NOMO-1 (cell line): ENCODE results near the gene FGFR3.
A peak's percentile ranks its signal among the peaks of the same experiment; 100 is the strongest.
"Not testable (repeated sequence)": the region's sequence is repeated elsewhere in the genome, so short reads cannot be mapped to it uniquely, and the experiment has no call there.

ENCODE experiments used
- DNase-seq, 2 experiments: peaks; one replicate each; lab custom pipeline; 2025; ENCODE audit not compliant: unreplicated experiment in 2 of 2; lab: John Stamatoyannopoulos, UW

Gene FGFR3

DNA sequence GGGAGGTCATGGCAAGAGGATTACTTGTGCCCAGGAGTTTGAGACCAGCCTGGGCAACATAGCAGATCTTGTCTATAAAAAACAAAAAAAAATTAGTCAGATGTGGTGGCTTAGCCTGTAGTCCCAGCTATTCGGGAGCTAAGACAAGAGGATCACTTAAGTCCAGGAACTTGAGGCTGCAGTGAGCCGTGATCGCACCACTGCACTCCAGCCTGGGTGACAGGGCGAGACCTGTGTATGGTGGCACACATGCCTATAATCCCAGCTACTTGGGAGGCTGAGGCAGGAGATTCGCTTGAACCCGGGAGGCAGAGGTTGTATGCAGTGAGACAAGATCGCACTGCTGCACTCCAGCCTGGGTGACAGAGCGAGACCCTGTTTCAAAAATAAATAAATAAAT lies 42.7 kb downstream of the FGFR3 start:
- DNase-seq, result not testable (repeated sequence)

DNA sequence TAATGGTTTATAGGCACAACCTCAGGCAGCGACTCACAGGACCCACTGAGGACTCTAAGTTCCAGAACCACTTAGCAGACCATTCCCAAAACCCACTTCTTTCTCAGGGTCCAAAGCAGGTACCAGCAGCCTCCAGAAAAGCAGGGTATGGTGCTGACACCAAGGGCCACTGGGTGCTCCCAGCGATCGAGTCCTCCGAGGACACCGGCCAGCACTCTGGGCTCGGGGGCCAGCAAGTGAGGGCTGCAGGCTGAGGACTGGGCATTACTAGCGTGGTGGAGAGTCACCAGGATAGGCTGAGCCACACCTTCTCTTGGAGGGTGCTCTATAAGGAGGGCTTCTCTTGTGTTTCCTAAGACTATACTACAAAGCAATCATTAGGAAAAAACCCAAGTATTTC lies 43.6 kb downstream of the FGFR3 start:
- no peak for DNase-seq

- no peak for DNase-seq
These were observed 44.0 kb downstream of the FGFR3 start for GRCh38 chr4:1837069-1837468.

GRCh38 chr4:1839282-1839681 lies 46.2 kb downstream of the FGFR3 start:
- no peak for DNase-seq

DNA sequence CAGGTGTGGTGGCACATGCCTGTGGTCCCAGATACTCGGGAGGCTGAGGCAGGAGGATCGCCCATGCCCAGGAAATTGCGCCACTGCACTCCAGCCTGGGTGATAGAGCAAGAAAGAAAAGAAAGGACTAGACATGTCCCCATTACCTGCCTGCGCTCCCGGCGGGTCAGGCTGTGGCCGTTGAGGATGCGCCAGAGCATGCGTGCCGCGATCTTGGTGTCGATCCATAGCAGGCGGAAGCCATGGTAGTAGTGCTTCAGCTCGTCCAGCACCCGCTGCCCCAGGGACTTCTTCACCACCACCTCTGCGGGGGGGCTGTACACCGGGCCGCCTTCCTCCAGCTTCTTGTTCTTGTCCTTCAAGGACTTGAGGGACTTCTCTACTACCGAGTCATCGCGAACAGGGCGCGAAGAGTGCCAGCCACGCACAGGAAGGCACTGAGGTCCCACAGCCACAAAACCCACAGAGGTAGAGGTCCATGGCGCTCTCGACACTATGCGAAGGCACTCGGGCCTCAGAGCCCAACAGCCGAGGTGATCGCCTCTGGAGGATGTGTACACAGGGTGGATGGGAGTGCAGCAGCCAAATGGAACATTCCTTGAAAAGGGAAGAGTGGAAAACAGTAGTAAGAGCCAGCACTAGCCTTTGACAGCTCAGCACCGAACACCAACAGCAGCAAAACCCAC lies 48.3 kb downstream of the FGFR3 start:
- no peak for DNase-seq

DNA sequence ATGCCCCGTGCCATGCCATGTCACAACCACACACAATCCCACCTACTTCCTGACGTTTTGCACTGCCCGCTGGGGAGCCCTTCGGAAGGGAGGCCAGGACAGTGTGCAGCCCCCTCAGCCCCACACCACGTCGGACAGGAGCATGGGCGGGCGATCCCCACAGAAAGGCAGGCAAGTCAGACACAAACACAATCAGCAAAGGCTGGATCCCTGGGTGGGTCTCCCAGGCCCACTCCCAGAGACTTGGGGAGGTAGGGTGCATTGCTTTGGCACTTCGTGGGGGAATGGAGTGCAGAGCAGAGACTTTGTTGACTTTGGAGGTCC lies 48.8 kb downstream of the FGFR3 start:
- no peak for DNase-seq

DNA sequence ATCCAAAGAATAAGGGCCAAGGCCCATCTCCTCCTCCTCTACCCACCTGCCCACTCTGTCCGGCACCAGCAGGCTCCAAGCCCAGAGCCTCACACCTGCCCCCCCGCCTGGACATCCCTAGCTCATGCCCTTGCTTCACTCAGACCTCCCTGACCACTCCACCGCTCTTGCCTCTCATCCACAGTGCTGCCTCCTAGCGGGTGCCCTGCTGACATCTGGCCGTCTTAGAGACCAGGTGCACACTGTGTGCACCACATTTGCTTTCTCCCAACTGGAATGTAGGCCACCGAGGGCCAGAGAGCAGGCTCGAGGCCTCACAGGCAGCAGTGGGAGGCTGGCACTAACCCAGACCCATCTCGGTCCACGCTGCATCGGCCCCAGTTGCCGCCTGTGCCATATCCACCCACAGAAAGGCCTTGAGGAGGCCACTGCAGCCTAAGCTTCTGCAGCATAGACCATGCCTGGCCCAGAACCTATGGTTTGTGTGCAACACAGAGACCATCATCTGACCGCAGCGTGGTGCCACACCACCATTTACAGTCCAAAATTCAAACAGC lies 49.3 kb downstream of the FGFR3 start:
- DNase-seq, result no peak

- no peak for DNase-seq
These were observed 49.9 kb downstream of the FGFR3 start for GRCh38 chr4:1842993-1843448.

DNA sequence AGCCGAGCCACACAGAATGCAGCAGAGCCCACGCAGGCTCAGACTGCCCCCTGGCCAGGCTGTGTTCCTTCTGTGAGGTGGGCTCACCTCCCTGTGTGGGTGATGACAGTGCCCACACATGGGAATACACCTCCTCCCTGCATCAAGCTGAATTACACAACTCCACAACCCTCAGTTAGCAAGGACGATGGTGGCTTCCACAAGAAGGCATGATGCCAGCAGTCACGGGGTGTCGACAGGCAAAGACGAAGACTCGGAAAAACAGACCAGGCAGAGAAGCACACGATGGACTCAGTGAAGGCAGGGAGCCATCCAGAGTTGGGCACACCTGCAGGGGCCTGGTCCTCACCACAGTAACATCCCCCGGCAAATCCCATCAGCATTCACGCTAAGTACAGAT lies 50.8 kb downstream of the FGFR3 start:
- no peak for DNase-seq

GRCh38 chr4:1844618-1845017 lies 51.5 kb downstream of the FGFR3 start:
- not testable (repeated sequence) for DNase-seq

GRCh38 chr4:1846580-1846979 lies 53.5 kb downstream of the FGFR3 start:
- no peak for DNase-seq

DNA sequence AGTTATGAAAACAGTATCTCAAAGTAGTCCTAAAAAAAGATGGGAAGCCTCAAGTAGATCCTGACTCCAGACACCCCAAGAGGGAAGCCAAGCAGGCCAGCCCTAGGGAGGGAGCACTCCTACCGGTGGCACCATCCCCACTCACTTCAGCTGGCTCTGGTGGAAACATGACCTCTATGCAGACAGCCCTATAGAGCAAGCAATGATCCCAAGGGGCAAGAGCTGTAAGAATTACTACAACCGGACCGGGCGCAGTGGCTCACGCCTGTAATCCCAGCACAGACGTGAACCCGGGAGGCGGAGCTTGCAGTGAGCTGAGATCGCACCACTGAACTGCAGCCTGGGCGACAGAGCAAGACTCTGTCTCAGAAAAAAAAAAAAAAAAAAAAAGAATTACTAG lies 57.2 kb downstream of the FGFR3 start:
- no peak for DNase-seq

DNA sequence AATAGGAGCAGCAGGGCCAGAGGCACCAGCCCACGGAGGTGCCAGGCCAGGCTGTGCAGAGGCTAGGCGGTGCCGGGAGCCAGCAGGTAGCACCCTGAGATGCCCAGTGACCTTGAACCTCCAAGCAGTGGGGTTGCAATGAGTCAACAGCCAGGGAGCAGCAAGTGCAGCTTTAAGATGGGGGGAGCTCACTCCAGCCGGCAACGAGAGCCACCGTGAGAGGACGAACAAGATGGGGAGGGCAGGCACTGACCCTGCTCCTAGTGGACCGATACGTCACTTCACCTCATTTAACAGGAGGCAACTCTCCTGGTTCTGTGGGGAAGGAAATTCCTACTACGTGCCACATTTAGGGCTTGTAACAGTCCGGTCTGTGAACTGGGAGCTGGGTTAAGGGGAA lies 58.1 kb downstream of the FGFR3 start:
- DNase-seq, result no peak

DNA sequence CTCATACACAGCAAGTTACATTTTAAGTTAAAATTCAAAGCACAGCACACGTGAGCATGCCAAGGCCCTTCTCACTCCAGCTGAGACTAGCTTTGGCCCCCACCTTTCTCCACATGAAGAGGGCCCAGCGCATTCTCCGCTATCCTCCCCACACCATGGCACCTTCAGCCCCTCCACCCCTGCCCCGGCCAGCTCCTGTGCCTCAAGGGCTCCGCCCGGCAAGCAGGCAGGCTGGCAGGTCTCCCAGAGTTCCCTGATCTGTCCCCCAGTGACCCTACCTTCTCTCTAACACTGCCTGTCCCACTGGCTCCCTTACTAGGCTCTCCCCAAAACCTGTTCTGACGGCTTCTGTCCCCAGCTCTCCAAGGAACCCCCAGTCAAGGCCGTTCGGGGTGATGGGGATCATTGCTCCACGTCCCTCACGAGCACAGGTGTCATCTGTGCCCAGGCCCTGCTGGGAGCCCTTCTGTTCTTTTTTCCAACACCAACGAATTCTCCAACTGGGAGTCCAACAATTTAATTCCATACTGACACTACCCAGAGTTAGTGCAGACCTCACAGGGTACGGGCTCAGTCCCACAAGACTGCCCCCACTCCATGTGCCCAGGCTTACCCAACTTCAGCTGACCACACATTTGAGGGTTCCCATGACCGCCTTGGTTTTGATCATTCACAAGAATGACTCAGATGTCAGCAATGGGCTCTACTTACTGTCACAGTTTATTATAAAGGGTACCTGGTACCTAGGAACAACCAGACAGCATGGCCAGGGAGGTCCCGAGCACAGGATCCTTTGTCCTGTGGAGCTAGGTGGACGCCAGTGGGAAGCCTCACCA lies 58.7 kb downstream of the FGFR3 start:
- no peak for DNase-seq

DNA sequence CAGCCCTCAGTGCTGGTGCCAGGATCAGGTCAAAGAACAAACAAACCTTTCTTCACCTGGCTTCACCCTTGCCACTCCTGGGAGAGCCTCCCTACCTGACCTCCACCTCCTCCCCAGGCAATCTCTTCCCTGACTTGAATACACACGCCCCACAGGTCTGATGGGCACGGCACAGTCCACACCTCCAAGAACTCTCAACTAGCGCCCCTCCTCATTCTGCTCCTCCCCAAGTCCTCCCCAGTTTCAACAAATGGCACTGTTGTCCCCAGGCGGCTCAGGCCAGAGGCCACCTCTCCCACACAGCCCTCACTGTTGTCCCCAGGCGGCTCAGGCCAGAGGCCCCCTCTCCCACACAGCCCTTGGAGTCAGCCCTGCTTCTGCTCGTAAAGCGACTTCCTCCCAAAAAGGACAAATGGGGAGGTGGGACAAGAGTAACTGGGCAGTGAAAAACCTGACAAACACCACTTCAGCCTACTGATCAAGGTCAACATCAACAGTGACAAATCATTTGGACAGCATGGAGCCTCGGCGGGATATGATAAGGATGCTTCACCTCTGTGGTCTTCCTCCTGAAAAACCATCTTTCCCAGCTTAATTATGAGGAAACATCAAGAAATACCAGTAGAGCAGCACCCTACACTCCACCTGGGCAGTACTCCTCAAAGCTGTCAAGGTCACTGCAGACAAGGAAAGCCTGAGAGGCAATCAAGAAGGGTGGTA lies 60.0 kb downstream of the FGFR3 start:
- DNase-seq, result no peak

GRCh38 chr4:1854752-1855151 lies 61.7 kb downstream of the FGFR3 start:
- DNase-seq, result no peak

DNA sequence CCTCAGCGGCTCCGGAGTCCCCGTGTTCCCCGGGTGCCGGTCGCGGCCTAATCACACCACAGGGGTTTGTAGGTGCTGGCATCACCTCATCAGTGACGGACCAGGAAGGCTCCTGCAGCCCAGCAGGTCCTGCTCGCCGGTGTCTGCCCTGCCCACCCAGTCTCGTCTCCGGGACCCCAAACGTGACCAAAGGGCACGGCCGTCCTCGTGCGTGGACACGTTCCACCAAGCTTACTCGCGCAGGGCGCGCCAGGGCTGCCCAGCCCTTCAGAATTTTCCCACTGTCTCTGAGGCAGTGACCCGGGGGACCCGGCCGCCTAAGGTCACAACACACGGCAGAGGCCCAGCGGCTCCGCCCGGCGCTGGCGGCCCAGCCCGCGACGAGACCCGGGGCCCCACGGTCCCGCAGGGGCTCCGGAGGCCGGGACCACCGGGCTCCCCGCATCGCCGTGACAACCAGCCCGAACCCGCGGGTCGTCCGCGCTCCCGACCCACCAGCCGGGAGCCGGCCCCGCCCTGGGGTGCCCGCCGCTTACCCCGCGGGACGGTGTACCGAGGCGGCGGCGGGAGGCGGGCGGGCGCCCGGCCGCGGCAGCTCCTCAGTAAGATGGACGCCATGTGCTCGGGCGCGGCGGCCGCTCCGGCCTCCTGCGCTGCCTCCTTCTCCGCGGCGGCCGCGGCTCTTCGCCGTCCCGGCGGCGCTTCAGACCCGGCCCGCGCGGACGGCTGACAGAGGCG lies 62.4 kb downstream of the FGFR3 start:
- DNase-seq, result no peak

- peak; percentile 93 to 94 for DNase-seq
These were observed 63.2 kb downstream of the FGFR3 start, which contains the start of gene LETM1 for GRCh38 chr4:1856071-1856942. Gene LETM1, minus strand, starts transcription at chr4:1856156. Its CDS starts 206 bp downstream, at chr4:1855950.

DNA sequence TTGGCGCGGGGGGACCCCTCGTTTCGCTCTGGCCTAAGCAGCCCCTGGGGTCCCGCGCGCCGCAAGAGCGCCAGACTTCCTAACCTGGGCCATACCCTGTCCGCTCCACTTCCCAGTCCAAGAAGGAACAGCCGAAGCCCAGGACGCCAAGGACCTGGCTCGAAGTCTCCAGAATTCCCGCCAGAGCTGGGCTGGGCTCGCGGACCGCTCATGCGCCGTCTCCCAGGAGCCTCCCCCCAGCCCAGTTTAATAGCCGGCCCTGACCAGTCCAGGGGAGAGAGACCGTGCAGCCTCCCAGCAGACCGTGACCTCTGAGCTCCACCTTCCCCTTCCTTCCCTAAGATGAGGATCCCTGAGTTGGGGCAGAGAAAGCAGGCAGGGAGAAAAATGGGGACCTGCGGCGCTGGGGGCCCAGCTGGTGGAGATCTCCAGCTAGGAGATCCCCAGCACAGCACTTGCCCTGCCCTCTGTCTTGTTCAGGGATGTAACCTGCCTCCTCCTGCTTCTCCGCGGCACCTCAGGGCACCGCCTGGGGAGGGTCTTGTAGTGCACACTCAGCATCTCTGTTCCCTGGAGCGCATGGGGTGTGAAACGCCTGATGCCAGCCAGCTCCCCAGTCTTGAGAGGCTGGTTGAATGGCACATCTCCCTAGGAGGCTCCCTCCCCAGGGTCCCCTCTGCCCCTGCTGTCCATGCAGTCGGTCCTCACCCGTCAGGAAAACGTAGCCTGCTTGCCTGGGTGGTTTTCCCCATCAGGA lies 64.0 kb downstream of the FGFR3 start:
- no peak for DNase-seq
